ENCODE measurements around the gene PDGFB. TPM values are rescaled to one million over a fixed set of nuclear protein-coding genes. Genes with fewer than 3 reads are reported as not detected.

The PDGFB gene
- total RNA-seq, 1 donor from 2014 or later: 29.8 TPM

- Histone ChIP-seq H3K27me3 (no peaks in the 10 kb centered on the region), H3K27ac (no peak overlapping the region), H3K4me3 (no peak overlapping the region), H3K4me1 (peaks cover 4% of the 10 kb centered on the region), H3K9me3 (no peaks in the 10 kb centered on the region), H3K36me3 (no peaks in the 10 kb centered on the region)
- DNase-seq (no peak), ATAC-seq (no peak)
- no peak for TF ChIP-seq CTCF (IDR thresholded peaks at IDR 0.05)
- intact Hi-C loops (cut with DNase I): no loop called here
These were observed 23.9 kb upstream of the PDGFB start for GRCh38 chr22:39268645-39269044.

DNA sequence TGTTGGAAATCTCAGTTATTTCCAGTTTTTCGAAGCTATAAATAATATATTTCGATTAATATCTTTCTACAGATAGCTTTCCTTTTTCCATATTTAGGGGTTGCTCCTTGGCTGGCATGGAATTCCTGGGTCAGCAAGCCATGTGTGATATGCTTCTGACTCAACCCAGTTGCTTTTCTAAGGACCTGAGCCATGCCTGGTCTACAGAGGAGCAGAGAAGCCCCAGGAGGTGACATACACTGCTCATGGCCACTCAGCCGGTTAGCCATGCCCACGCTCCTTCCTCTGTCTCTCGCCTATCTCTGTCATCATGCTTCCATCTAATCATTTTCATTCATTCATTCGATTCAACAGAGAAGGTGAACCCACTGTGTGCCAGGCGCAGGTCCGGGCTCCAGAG is 23.2 kb upstream of the PDGFB start:
- H3K27me3 ChIP-seq: no peaks in the 10 kb centered on the region
- H3K36me3 ChIP-seq: no peaks in the 10 kb centered on the region
- no peaks in the 10 kb centered on the region for H3K9me3 ChIP-seq
- ATAC-seq (no peak), DNase-seq (no peak)
- H3K27ac ChIP-seq: no peak overlapping the region
- no peak for TF ChIP-seq CTCF (IDR thresholded peaks at IDR 0.05)
- intact Hi-C loops (cut with DNase I): no loop called here
- H3K4me1 ChIP-seq: peaks cover 4% of the 10 kb centered on the region
- H3K4me3 ChIP-seq: no peak overlapping the region

GRCh38 chr22:39266398-39267030 is 21.7 kb upstream of the PDGFB start:
- no peak for DNase-seq
- intact Hi-C loops (cut with DNase I): no loop called here
- no peak overlapping the region for H3K4me3 ChIP-seq
- H3K27ac ChIP-seq: no peak overlapping the region
- no peaks in the 10 kb centered on the region for H3K9me3 ChIP-seq
- peaks cover 4% of the 10 kb centered on the region for H3K4me1 ChIP-seq
- ATAC-seq: peak; percentile 26
- no peaks in the 10 kb centered on the region for H3K27me3 ChIP-seq
- H3K36me3 ChIP-seq: no peaks in the 10 kb centered on the region
- TF ChIP-seq CTCF (IDR thresholded peaks at IDR 0.05): no peak

DNA sequence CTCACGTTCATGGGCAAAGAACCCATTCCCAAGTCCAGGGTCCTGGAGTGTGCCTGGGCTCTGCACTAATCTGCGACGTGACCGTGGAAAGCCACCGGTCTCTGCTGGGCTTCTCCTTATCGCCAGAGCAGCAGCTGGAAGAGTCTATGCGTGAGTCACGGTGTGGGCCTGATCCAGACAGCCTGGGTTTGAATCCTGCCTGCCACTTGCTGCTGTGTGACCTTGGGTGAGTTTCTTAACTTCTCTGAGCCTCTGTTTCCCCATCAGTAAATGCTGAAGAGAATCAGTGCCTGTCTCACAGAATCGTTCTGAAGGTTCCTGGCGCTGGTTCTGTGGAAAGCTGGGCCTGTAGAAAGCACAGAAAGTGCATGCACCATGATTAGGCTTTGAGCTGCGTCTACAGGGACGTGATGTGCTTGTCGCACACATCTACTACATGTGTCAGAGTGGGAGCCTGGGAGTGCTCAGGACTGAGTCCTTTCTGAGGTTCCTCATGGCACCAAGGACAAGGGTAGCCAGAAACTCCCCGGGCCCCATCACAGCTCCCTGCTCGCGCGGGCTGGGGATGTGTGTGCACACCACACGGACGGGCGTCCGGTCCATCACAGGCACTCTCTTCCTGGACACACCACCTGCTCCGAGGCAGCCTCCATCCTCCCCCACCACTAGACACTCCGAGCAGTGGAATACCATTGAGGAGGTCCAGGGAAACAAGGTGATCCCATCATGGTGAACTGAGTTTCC is 20.5 kb upstream of the PDGFB start:
- no peaks in the 10 kb centered on the region for H3K36me3 ChIP-seq
- peaks cover 4% of the 10 kb centered on the region for H3K4me1 ChIP-seq
- no peaks in the 10 kb centered on the region for H3K9me3 ChIP-seq
- no peak overlapping the region for H3K27ac ChIP-seq
- no peak for TF ChIP-seq CTCF (IDR thresholded peaks at IDR 0.05)
- intact Hi-C loops (cut with DNase I): no loop called here
- no peaks in the 10 kb centered on the region for H3K27me3 ChIP-seq
- no peak for DNase-seq
- no peak overlapping the region for H3K4me3 ChIP-seq
- no peak for ATAC-seq

DNA sequence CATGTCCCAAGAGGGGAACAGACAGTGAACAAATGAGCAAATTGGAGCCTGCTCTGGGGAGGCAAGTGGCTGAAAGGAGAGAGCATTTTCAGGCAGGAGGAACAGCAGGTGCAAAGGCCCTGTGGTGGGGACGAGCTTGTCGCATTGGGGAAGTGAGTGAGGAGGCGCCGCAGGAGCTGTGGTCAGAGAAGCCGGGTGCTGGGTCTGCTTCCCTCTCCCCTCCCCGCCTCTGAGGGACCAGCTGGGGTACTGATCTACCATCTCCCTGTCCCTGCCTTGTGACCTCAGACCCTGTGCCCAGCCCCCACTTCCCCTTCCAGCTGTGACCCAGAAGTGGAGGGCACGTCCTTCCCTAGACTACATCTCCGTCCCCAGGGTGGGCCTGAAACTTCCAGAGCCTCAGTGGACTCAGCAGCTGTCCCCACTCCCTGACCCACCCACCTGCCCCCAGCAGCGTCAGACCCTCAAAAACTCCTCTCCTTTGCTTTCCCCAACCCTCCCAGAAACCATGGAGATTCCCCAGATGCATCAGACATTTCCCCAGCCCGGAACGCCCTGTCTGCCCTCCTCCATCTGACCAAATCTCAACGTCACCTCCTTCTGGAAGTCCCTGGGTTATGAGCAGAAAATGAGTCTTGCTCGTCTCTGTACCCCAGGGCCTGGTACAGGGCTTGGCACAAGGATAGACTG is 19.7 kb upstream of the PDGFB start:
- Histone ChIP-seq H3K27ac (no peak overlapping the region), H3K4me1 (peaks cover 4% of the 10 kb centered on the region), H3K27me3 (no peaks in the 10 kb centered on the region), H3K36me3 (no peaks in the 10 kb centered on the region), H3K9me3 (no peaks in the 10 kb centered on the region), H3K4me3 (no peak overlapping the region)
- intact Hi-C loops (cut with DNase I): no loop called here
- TF ChIP-seq CTCF (IDR thresholded peaks at IDR 0.05): no peak
- ATAC-seq (peak; percentile 69), DNase-seq (no peak)

Measured in upper lobe of right lung (tissue), 1 donor.